ENCODE data around the gene CLPTM1. TPM values are rescaled to one million over a fixed set of nuclear protein-coding genes. Genes with fewer than 3 reads are reported as not detected.

CLPTM1 gene
- polyA plus RNA-seq, 3 donors: 14.7 to 84.3 (median 20.0) TPM

DNA sequence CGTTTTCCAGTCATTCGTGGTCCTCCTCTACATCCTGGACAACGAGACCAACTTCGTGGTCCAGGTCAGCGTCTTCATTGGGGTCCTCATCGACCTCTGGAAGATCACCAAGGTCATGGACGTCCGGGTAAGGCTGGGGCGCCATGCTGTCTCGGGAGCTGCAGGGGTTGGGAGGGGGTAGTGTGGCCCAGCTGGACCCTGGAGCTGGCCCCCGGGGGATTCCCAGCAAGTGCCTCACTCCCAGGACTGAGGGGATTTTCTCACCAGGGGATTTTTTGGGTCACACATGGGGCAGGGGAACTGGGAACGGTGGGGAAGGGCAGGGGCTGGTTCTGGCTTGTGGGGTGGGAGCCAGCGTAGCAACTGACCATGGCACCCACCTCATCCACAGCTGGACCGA lies 35.3 kb downstream of the CLPTM1 start:
- no peak overlapping the region for H3K4me3 Mint-ChIP-seq
- TF ChIP-seq, protein P1, sequence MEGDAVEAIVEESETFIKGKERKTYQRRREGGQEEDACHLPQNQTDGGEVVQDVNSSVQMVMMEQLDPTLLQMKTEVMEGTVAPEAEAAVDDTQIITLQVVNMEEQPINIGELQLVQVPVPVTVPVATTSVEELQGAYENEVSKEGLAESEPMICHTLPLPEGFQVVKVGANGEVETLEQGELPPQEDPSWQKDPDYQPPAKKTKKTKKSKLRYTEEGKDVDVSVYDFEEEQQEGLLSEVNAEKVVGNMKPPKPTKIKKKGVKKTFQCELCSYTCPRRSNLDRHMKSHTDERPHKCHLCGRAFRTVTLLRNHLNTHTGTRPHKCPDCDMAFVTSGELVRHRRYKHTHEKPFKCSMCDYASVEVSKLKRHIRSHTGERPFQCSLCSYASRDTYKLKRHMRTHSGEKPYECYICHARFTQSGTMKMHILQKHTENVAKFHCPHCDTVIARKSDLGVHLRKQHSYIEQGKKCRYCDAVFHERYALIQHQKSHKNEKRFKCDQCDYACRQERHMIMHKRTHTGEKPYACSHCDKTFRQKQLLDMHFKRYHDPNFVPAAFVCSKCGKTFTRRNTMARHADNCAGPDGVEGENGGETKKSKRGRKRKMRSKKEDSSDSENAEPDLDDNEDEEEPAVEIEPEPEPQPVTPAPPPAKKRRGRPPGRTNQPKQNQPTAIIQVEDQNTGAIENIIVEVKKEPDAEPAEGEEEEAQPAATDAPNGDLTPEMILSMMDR (IDR thresholded peaks at IDR 0.05): no peak
- Histone ChIP-seq H3K27me3 (ENCODE audit: control insufficient read depth in 2 of 2, insufficient read depth in 2 of 2, low read length in 2 of 2) (no peaks in the 10 kb centered on the region), H3K9me3 (replicated peaks in 1 of 2; ENCODE audit: control insufficient read depth in 1 of 2, insufficient read depth in 1 of 2, low read length in 2 of 2) (no peaks in the 10 kb centered on the region), H4K20me1 (ENCODE audit: insufficient read depth, low read length) (no peaks in the 10 kb centered on the region), H3K4me3 (replicated peaks in 1 of 3; ENCODE audit: low read depth in 2 of 3, low read length in 3 of 3) (no peak overlapping the region), H3K4me1 (ENCODE audit: control insufficient read depth in 1 of 2, insufficient read depth in 2 of 2, low read length in 2 of 2) (peaks cover 0 to 4% of the 10 kb centered on the region in 2 donors), H3K36me3 (replicated peaks in 1 of 2; ENCODE audit: control insufficient read depth in 1 of 2, insufficient read depth in 2 of 2, low read length in 2 of 2) (peaks cover 65 to 80% of the 10 kb centered on the region in 2 donors), H3K79me2 (ENCODE audit: insufficient read depth, low read length) (no peaks in the 10 kb centered on the region), H3K4me2 (replicated peaks; ENCODE audit: extremely low read depth, low read length, poor library complexity, severe bottlenecking) (no peak overlapping the region), H3K9ac (ENCODE audit: insufficient read depth, low read length, poor library complexity, severe bottlenecking) (no peak overlapping the region), H3K27ac (ENCODE audit: low read depth in 1 of 2, low read length in 2 of 2) (no peak overlapping the region), H2AFZ (ENCODE audit: insufficient read depth, low read depth, low read length, poor library complexity, severe bottlenecking) (no peak overlapping the region)
- no peak for DNase-seq
- H3K27ac Mint-ChIP-seq: peak overlapping the region in 2 of 7 donors; percentile 41 to 88
- 97% methylated on average over 11 of the region's 14 CpGs for WGBS (ENCODE audit: insufficient coverage)
- no peaks in the 10 kb centered on the region for H3K9me3 Mint-ChIP-seq
- H3K27me3 Mint-ChIP-seq (ENCODE audit: low read depth in 3 of 3): peaks cover 0 to 2% (median 0%) of the 10 kb centered on the region in 3 donors
- H3K36me3 Mint-ChIP-seq: peaks cover 55 to 75% of the 10 kb centered on the region in 2 donors
- H3K4me1 Mint-ChIP-seq: peaks cover 6% of the 10 kb centered on the region
- intact Hi-C loops (cut with micrococcal nuclease): loop anchor here in 1 of 2 donors (5.0 kb wide), 1 partner anchor 33 kb away; the partner anchor contains the start of gene CLPTM1

DNA sequence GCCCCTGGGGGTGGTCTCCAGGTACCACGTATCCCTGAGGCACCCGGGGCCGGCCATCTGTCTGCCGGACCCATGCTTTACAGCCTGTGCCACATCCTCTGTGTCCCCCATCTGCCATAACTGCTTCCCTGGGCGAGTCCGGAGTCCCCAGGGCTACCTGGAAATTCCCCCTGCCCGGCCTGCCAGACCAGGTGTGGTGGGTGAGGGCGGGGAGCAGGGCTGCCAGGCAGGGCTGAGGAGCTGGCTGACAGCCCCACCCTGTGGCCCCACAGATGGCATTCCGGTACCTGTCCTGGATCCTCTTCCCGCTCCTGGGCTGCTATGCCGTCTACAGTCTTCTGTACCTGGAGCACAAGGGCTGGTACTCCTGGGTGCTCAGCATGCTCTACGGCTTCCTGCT lies 35.8 kb downstream of the CLPTM1 start:
- Histone ChIP-seq H4K20me1 (ENCODE audit: insufficient read depth, low read length) (no peaks in the 10 kb centered on the region), H3K4me2 (replicated peaks; ENCODE audit: extremely low read depth, low read length, poor library complexity, severe bottlenecking) (no peak overlapping the region), H3K9me3 (replicated peaks in 1 of 2; ENCODE audit: control insufficient read depth in 1 of 2, insufficient read depth in 1 of 2, low read length in 2 of 2) (no peaks in the 10 kb centered on the region), H3K4me3 (replicated peaks in 1 of 3; ENCODE audit: low read depth in 2 of 3, low read length in 3 of 3) (no peak overlapping the region), H3K27ac (ENCODE audit: low read depth in 1 of 2, low read length in 2 of 2) (no peak overlapping the region), H2AFZ (ENCODE audit: insufficient read depth, low read depth, low read length, poor library complexity, severe bottlenecking) (no peak overlapping the region), H3K27me3 (ENCODE audit: control insufficient read depth in 2 of 2, insufficient read depth in 2 of 2, low read length in 2 of 2) (no peaks in the 10 kb centered on the region), H3K4me1 (ENCODE audit: control insufficient read depth in 1 of 2, insufficient read depth in 2 of 2, low read length in 2 of 2) (peaks cover 0 to 4% of the 10 kb centered on the region in 2 donors), H3K9ac (ENCODE audit: insufficient read depth, low read length, poor library complexity, severe bottlenecking) (no peak overlapping the region), H3K79me2 (ENCODE audit: insufficient read depth, low read length) (no peaks in the 10 kb centered on the region), H3K36me3 (replicated peaks in 1 of 2; ENCODE audit: control insufficient read depth in 1 of 2, insufficient read depth in 2 of 2, low read length in 2 of 2) (peaks cover 60 to 75% of the 10 kb centered on the region in 2 donors)
- Mint-ChIP-seq H3K4me1 (peaks cover 6% of the 10 kb centered on the region), H3K9me3 (no peaks in the 10 kb centered on the region), H3K27ac (peak overlapping the region in 1 of 7 donors; percentile 59), H3K36me3 (peaks cover 51 to 70% of the 10 kb centered on the region in 2 donors), H3K27me3 (ENCODE audit: low read depth in 3 of 3) (peaks cover 0 to 2% (median 0%) of the 10 kb centered on the region in 3 donors), H3K4me3 (no peak overlapping the region)
- intact Hi-C loops (cut with micrococcal nuclease): loop anchor here in 1 of 2 donors (5.0 kb wide), 1 partner anchor 34 kb away; the partner anchor contains the start of gene CLPTM1
- DNase-seq: no peak
- TF ChIP-seq, protein P1 (IDR thresholded peaks at IDR 0.05): no peak
- WGBS (ENCODE audit: insufficient coverage): 94% methylated on average over 12 of the region's 12 CpGs
